ENCODE data around the gene MEDAG. TPM values are rescaled to one million over a fixed set of nuclear protein-coding genes. Genes with fewer than 3 reads are reported as not detected.

Gene MEDAG
- 3.7 and 4.6 TPM in 2 replicates for total RNA-seq

GRCh38 chr13:30905932-30906383 is at the start of gene MEDAG:
Gene MEDAG, plus strand, starts transcription at chr13:30906271. Its CDS starts 245 bp downstream, at chr13:30906516.

DNA sequence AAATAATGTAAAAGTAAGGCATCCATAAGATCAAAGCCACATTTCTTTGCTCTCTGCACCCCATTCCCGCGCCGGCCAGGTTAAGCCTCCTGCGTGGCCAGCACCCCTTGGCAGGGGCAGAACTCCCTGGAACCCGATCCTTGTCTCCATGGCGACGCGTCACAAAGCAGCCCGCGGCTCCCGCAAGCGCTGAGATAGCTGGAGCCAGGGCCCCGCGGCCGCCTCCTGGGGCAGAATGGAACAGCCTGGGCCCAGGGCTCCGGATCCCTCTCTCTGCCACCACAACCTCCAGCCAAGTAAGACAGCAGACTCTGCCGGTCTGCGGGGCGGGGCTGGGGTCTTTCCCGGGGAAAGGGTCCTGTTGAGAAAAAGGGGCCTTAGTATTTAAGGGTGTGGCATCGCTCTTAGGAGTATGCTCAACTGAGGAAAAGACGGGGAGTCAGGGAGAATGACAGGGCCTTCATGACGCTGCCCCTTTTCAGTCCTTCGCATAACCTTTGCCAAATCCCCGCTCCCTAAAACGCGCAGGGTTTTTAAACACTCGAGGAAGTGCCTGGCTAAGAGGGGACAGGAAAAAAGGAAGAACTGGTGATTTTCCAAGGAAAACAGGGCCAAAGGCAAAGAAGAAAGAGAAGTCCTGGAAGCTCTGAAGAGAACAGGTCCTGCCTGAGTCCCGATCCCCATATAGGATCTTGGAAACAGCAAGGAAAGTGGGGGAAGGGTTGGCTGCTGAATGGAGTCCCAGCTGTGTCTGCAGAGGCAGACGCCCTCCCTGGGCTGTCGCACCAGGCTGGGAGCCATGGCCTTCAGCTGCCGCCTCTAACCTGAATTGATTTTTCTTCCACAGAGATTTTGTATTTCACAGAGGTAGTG is 26.6 kb downstream of the MEDAG start, which contains the start of gene TEX26:
TSS of gene TEX26 (plus strand) at position 176 of the 873 bp plus-strand sequence. CDS start at position 236, 60 bp downstream.

Other genes with a start within 250 kb of the MEDAG start
- 2.6 TPM in 1 of 2 replicates, not detected in the other for gene ALOX5AP, start 170.7 kb upstream of the MEDAG start, total RNA-seq
- not detected in 2 replicates for gene TEX26, start 26.4 kb downstream of the MEDAG start, total RNA-seq